IMR-90 (cell line): Measurements from ENCODE around the gene AVPR2. TPM values are rescaled to one million over a fixed set of nuclear protein-coding genes. Genes with fewer than 3 reads are reported as not detected.

Experiments used
- ATAC-seq: fragments of 200-7000 bp; cut with Tn5 transposase; 2 replicates; pipeline ENCODE4 v1.9.1; 2020; ENCODE audit warnings: low read depth, mild to moderate bottlenecking, moderate library complexity
- BruUV-seq: library from RNA; stranded (reverse); fragments of 400-500 nt; replicated peaks from 2 replicates; lab custom pipeline; 2021; lab: Mats Ljungman, UMichigan
- CTCF ChIA-PET: fragments of 300-600 bp; formaldehyde crosslinking; extraction: SDS; loops from one replicate; lab custom pipeline; 2021; ENCODE audit warnings: antibody characterized with exemption; lab: Yijun Ruan, JAX
- POLR2A ChIA-PET: fragments of 300-600 bp; sonication (Branson Sonifier 250); formaldehyde crosslinking; loops from one replicate; lab custom pipeline; 2022; ENCODE audit warnings: antibody characterized with exemption; ENCODE audit not compliant: unreplicated experiment; lab: Charles Lee
- DNase-seq: peaks from one replicate; pipeline ENCODE4 v3.0.0; 2013
- H2AFZ ChIP-seq: replicated peaks from 2 replicates; pipeline ENCODE3; 2013; ENCODE audit warnings: low read length, mild to moderate bottlenecking; ENCODE audit not compliant: poor library complexity
- H2AK5ac ChIP-seq: 2 replicates; pipeline ENCODE4 v1.6.1; 2013; ENCODE audit warnings: low read depth, low read length, inconsistent platforms
- H2AK9ac ChIP-seq: replicated peaks from 2 replicates; pipeline ENCODE3; 2013; ENCODE audit warnings: mild to moderate bottlenecking, low read depth, low read length, moderate library complexity; ENCODE audit not compliant: poor library complexity
- H2BK120ac ChIP-seq: 2 replicates; pipeline ENCODE4 v1.6.1; 2013; ENCODE audit warnings: low read depth, low read length, inconsistent platforms
- H2BK15ac ChIP-seq: 3 replicates; pipeline ENCODE4 v1.6.1; 2013; ENCODE audit warnings: low read depth, low read length, inconsistent platforms
- H2BK20ac ChIP-seq: 2 replicates; pipeline ENCODE4 v1.6.1; 2013; ENCODE audit warnings: low read depth, mild to moderate bottlenecking, inconsistent platforms, low read length, moderate library complexity
- H2BK5ac ChIP-seq: 2 replicates; pipeline ENCODE4 v1.6.1; 2013; ENCODE audit warnings: mild to moderate bottlenecking, low read depth, low read length, inconsistent platforms; ENCODE audit not compliant: poor library complexity, severe bottlenecking
- H3K14ac ChIP-seq: replicated peaks from 2 replicates; pipeline ENCODE4 v1.6.1; 2013; ENCODE audit warnings: low read depth, low read length, inconsistent platforms
- H3K18ac ChIP-seq: 2 replicates; pipeline ENCODE4 v1.6.1; 2013; ENCODE audit warnings: low read depth, low read length, control low read depth
- H3K23ac ChIP-seq: 2 replicates; pipeline ENCODE4 v1.6.1; 2013; ENCODE audit warnings: low read depth, low read length, inconsistent platforms
- H3K27ac ChIP-seq: 2 replicates; pipeline ENCODE4 v1.5.1; 2013; ENCODE audit warnings: mild to moderate bottlenecking, control low read depth, low read length; ENCODE audit not compliant: insufficient read depth
- H3K27me3 ChIP-seq: 2 replicates; pipeline ENCODE4 v1.6.1; 2013; ENCODE audit warnings: low read length; ENCODE audit not compliant: control insufficient read depth, insufficient read depth
- H3K36me3 ChIP-seq: 2 replicates; pipeline ENCODE4 v1.6.1; 2013; ENCODE audit warnings: low read length, mixed read lengths; ENCODE audit not compliant: control insufficient read depth, insufficient read depth
- H3K4ac ChIP-seq: 2 replicates; pipeline ENCODE4 v1.6.1; 2013; ENCODE audit warnings: low read depth, low read length, inconsistent platforms
- H3K4me1 ChIP-seq: 2 replicates; pipeline ENCODE4 v1.6.1; 2013; ENCODE audit warnings: low read length, mixed read lengths; ENCODE audit not compliant: control insufficient read depth, insufficient read depth
- H3K4me2 ChIP-seq: 2 replicates; pipeline ENCODE4 v1.6.1; 2013; ENCODE audit warnings: low read depth, mild to moderate bottlenecking, control low read depth, low read length, moderate library complexity
- H3K4me3 ChIP-seq: 2 replicates; pipeline ENCODE4 v1.5.1; 2013; ENCODE audit warnings: low read depth, mild to moderate bottlenecking, control low read depth, low read length, moderate library complexity; ENCODE audit not compliant: insufficient read depth
- H3K56ac ChIP-seq: 2 replicates; pipeline ENCODE4 v1.6.1; 2013; ENCODE audit warnings: low read length, inconsistent platforms; ENCODE audit not compliant: insufficient read depth; ENCODE audit errors: extremely low read depth
- H3K79me1 ChIP-seq, 2 experiments: 2 replicates each; pipeline ENCODE4 v1.6.1; 2013; ENCODE audit warnings: low read length in 2 of 2, inconsistent platforms in 1 of 2, low read depth in 1 of 2
- H3K9ac ChIP-seq: 2 replicates; pipeline ENCODE4 v1.6.1; 2013; ENCODE audit warnings: low read depth, low read length, control low read depth
- H3K9me1 ChIP-seq: 2 replicates; pipeline ENCODE4 v1.6.1; 2013; ENCODE audit warnings: low read length, inconsistent platforms; ENCODE audit not compliant: insufficient read depth
- H3K9me3 ChIP-seq: 2 replicates; pipeline ENCODE4 v1.6.1; 2013; ENCODE audit warnings: low read length; ENCODE audit not compliant: control insufficient read depth, insufficient read depth
- H4K20me1 ChIP-seq: 2 replicates; pipeline ENCODE4 v1.6.1; 2013; ENCODE audit warnings: low read length, inconsistent platforms; ENCODE audit not compliant: insufficient read depth
- H4K5ac ChIP-seq: 2 replicates; pipeline ENCODE4 v1.6.1; 2013; ENCODE audit warnings: mild to moderate bottlenecking, low read depth, low read length, control low read depth
- H4K8ac ChIP-seq, 2 experiments: 2 replicates each; pipeline ENCODE4 v1.6.1; 2013; ENCODE audit warnings: low read depth in 2 of 2, low read length in 2 of 2, control low read depth in 1 of 2, inconsistent platforms in 1 of 2
- H4K91ac ChIP-seq: 2 replicates; pipeline ENCODE4 v1.6.1; 2013; ENCODE audit warnings: low read depth, low read length, inconsistent platforms; ENCODE audit not compliant: insufficient read depth
- CEBPB ChIP-seq: IDR thresholded peaks from 2 replicates; pipeline ENCODE4 v1.6.1; 2012; ENCODE audit warnings: low read depth, low read length, improper control_type of control experiment
- CHD1 ChIP-seq: IDR thresholded peaks from 2 replicates; pipeline ENCODE4 v1.6.1; 2012; ENCODE audit warnings: low read depth, low read length, improper control_type of control experiment
- MAFK ChIP-seq: IDR thresholded peaks from 2 replicates; pipeline ENCODE4 v1.6.1; 2012; ENCODE audit warnings: low read depth, low read length, improper control_type of control experiment
- MXI1 ChIP-seq: IDR thresholded peaks from 2 replicates; pipeline ENCODE4 v1.6.1; 2012; ENCODE audit warnings: low read depth, mild to moderate bottlenecking, low read length, moderate library complexity, borderline replicate concordance
- POLR2A ChIP-seq: IDR thresholded peaks from 2 replicates; pipeline ENCODE4 v1.6.1; 2012; ENCODE audit warnings: mild to moderate bottlenecking, low read depth, low read length
- RAD21 ChIP-seq: IDR thresholded peaks from 2 replicates; pipeline ENCODE4 v1.6.1; 2012; ENCODE audit warnings: low read length, improper control_type of control experiment
- RFX5 ChIP-seq: IDR thresholded peaks from 2 replicates; pipeline ENCODE4 v1.8.0; 2012; ENCODE audit warnings: low read depth, mild to moderate bottlenecking, low read length, moderate library complexity
- SMC3 ChIP-seq: fragments of 150-350 bp; IDR thresholded peaks from 2 replicates; pipeline ENCODE4 v1.6.1; 2016; ENCODE audit warnings: low read depth, mild to moderate bottlenecking, antibody characterized with exemption, low read length, moderate library complexity
- WGBS, 2 experiments: methylation state at CpG; one replicate each; pipeline versions ENCODE4 v1.1.5 to v1.1.7; 2013; ENCODE audit warnings: missing lambda C conversion rate in 2 of 2; ENCODE audit not compliant: insufficient read length in 1 of 2; ENCODE audit errors: extremely low coverage in 2 of 2; 5-methylcytosine and 5-hydroxymethylcytosine counted together
- dilution Hi-C: fragments of 300-500 bp; cut with HindIII; formaldehyde crosslinking; loops from one replicate; pipeline ENCODE4 v1.14.3; 2018; ENCODE audit warnings: low sequenced_read_pairs; ENCODE audit not compliant: unreplicated experiment
- in situ Hi-C: fragments of 300-500 bp; cut with MboI; formaldehyde crosslinking; loops from 3 replicates; pipeline ENCODE4 v1.14.3; 2019; ENCODE audit warnings: low sequenced_read_pairs, inconsistent platforms, mixed read lengths
- intact Hi-C: fragments of 100-400 bp; cut with micrococcal nuclease; formaldehyde crosslinking; loops from 2 replicates; pipeline ENCODE4 v1.10.0; 2022
- polyA plus RNA-seq, 3 experiments: library from polyadenylated mRNA; depleted of rRNA; stranded (reverse); fragments of >200 nt; gene quantifications; 2 replicates each; pipeline ENCODE4 v1.2.3, GENCODE V29; 2012; ENCODE audit warnings: low replicate concordance in 1 of 3
- total RNA-seq: library from RNA; depleted of rRNA; stranded (reverse); fragments of >200 nt; gene quantifications from 2 replicates; pipeline ENCODE4 v1.2.3, GENCODE V29; 2012

Gene AVPR2
- total and polyA plus RNA-seq, 2 of the 4 experiments (the other 2 are of a cell fraction), result not detected

DNA sequence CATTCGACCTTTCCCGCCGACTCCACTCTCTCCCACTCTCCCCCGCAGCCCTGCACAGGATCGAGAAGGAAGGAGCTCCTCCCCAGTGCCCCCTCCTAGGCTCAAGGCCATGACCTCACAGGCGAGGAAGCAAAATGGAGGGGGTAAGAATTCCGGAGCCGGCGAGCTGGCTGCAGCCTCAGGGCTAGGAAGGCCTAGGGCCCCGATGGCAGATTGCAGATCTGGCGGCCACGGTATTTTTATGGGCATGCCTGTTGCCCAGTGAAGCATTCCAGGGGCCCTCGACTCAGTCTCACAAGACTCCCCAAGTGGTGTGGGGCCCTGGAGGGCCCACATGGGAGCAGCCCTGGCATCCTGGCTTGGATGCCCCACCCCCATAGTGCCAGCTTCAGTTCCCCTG, 17.6 kb upstream of the AVPR2 start:
- H3K23ac ChIP-seq, result no peak overlapping the region
- peaks cover 59% of the 10 kb centered on the region for H3K27me3 ChIP-seq
- no peak overlapping the region for H3K4ac ChIP-seq
- in situ Hi-C loops, result no loop called here
- no peak overlapping the region for H3K4me3 ChIP-seq
- H3K4me2 ChIP-seq, result no peak overlapping the region
- H2BK15ac ChIP-seq, result no peak overlapping the region
- H3K9me1 ChIP-seq, result no peaks in the 10 kb centered on the region
- no peak overlapping the region for H3K18ac ChIP-seq
- peaks cover 4% of the 10 kb centered on the region for H3K9me3 ChIP-seq
- H3K4me1 ChIP-seq, result no peaks in the 10 kb centered on the region
- no peak overlapping the region for H4K5ac ChIP-seq
- no peak overlapping the region for H2BK120ac ChIP-seq
- no peak overlapping the region for H2BK5ac ChIP-seq
- no peaks in the 10 kb centered on the region for H4K20me1 ChIP-seq
- no peak overlapping the region for H2BK20ac ChIP-seq
- H3K27ac ChIP-seq, result no peak overlapping the region
- no peak for ATAC-seq
- no peak overlapping the region for H4K8ac ChIP-seq
- no peak overlapping the region for H2AK9ac ChIP-seq
- H3K56ac ChIP-seq, result no peak overlapping the region
- BruUV-seq, result no TSS peak
- dilution Hi-C loops, result no loop called here
- no peak for DNase-seq
- CTCF ChIA-PET, result no interaction called here
- POLR2A ChIA-PET, result no interaction called here
- no peaks in the 10 kb centered on the region for H3K36me3 ChIP-seq
- H2AFZ ChIP-seq, result no peak overlapping the region
- H4K91ac ChIP-seq, result no peak overlapping the region
- TF ChIP-seq SMC3 (no peak), MXI1 (no peak), RFX5 (no peak), CHD1 (no peak), CEBPB (no peak), MAFK (no peak), RAD21 (no peak), POLR2A (no peak)
- H3K14ac ChIP-seq, result no peak overlapping the region
- H3K9ac ChIP-seq, result no peak overlapping the region
- 60% methylated on average over 1 of the region's 13 CpGs; no CpG with 5 or more reads in 1 of the 2 experiments for WGBS, 2 experiments
- no peak overlapping the region for H2AK5ac ChIP-seq
- intact Hi-C loops, result no loop called here
- no peaks in the 10 kb centered on the region for H3K79me1 ChIP-seq
